Effector CD8-positive, alpha-beta T cell (primary cell): ENCODE results near the gene IGFBP5.

Experiments used
- DNase-seq: peaks from one replicate; lab custom pipeline; 2025; lab: John Stamatoyannopoulos, UW

IGFBP5 gene

DNA sequence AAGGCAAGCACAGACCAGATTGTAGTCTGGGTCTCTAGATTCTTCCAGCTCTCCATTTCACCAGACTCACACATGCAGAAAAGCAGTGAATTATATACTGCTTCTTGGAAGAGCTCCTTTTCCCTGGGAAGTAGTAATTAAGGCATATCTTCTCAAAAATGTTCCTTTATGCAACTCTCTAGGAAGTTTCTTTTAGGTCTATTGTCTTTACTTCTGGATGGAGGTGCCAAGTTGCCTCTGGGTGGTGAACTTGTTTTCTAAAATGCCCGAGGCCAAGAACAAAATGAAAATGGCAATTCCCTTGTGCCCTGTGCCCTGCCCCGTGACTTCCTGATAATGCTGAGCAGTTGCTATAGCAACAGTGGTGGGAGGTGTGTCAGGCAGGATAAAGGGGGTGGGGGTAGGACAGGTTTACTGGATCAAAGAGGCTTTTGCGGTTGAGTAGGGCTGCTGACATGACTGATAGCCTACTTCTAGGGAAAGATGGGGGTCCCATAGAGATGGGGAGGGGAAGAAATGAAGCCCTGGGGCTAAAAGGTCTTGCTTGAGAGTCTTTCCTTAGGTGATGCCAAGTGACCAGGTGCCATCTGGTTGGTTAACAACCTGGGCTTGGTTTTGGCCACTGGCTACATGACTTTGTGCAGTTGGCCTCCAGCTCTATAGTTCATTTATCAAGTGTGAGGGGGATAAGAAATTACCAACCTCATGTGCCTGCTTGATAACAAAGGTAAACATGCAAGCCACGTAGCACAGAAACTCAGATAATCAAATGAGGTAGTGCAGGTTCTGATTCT is 50.3 kb downstream of the IGFBP5 start:
- DNase-seq = no peak

- no peak for DNase-seq
Measured at GRCh38 chr2:216643986-216644659, 51.2 kb downstream of the IGFBP5 start.

- DNase-seq = no peak
Measured at GRCh38 chr2:216637472-216637871, 57.9 kb downstream of the IGFBP5 start.

GRCh38 chr2:216636551-216637450 is 58.5 kb downstream of the IGFBP5 start:
- no peak for DNase-seq

DNA sequence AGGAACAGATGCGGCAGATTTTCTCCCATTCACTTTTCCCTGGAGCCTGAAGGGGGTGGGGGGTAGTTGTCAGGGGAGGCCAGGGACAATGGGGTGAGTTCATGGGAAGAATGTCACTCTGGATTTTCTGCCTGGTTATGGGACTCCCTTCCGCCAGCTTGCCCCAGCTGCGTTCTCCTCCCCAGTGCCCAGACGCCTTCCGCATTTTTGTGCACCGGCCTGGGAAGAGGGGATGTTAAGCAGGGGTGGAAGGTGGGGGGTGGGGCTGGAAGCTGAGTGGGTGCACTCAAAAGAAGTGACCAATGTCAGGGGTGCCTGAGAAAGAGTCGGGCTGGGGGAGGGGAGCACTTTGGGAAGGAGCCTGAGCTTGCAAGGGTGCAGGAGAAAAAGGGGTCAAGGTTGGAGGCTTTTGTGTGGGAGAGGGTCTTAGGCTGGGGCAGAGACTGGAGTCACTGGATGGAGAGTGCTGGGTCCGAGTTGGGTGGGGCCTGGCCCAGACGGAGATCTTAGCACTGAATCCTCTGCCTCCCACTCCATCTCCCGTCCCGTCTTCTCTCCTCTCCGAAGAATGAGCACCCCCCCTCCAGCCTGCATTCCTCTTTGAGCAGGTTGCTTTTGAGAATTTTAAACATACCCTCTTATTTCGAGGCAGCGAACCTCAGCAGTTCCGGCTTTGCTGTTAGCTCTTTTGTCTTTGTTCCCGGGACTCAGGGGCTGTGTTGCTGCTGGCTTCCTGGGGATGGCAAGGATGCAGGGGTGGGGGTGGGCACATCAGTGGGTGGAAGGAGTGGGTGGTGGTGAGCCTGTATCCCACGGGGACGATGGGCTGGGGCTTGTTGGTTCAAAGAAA is 59.4 kb downstream of the IGFBP5 start:
- DNase-seq = no peak

DNA sequence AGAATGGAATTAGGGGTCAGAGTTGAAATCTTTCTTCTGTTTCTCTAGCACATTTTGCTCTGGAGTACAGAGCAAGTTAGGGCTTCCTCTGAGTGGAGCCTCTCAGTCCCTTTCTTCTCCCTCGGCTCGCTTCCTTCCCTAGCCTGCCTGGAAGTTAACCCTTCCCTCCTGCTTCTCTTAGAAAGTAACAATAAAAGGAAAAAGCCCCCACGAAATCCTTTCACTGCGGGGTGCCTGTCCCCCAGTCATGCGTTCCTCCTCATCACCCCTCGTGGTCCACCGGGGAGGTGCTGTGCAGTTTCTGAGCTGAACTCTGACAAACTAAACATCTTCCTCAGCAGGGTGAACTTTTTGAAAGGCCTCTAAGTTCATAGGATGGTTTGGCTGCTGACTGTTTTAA is 60.2 kb downstream of the IGFBP5 start:
- no peak for DNase-seq

- DNase-seq = no peak
Measured at GRCh38 chr2:216634370-216635148, 60.8 kb downstream of the IGFBP5 start.

DNA sequence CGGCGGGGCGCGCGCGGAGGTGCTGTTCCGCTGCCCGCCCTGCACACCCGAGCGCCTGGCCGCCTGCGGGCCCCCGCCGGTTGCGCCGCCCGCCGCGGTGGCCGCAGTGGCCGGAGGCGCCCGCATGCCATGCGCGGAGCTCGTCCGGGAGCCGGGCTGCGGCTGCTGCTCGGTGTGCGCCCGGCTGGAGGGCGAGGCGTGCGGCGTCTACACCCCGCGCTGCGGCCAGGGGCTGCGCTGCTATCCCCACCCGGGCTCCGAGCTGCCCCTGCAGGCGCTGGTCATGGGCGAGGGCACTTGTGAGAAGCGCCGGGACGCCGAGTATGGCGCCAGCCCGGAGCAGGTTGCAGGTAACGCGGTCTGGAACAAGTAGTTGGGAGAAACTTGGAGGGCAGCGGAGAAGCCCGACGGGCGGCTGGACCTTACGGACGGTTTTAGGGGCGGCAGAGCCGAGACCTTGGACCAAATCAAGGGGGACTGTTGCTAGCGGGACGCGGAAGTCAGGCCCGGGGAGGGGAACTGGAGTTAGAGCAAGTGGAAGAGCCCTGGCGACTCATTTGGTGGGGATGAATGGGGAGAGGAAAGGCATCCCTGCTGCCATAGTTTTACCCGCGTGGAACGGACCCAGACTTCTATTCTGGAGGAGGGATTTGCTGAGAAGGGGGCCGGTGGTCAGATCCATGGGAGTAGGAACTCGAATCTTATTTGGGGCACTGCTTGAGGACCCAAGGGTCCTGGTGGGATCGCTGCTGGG is 61.6 kb downstream of the IGFBP5 start:
- DNase-seq = no peak

DNA sequence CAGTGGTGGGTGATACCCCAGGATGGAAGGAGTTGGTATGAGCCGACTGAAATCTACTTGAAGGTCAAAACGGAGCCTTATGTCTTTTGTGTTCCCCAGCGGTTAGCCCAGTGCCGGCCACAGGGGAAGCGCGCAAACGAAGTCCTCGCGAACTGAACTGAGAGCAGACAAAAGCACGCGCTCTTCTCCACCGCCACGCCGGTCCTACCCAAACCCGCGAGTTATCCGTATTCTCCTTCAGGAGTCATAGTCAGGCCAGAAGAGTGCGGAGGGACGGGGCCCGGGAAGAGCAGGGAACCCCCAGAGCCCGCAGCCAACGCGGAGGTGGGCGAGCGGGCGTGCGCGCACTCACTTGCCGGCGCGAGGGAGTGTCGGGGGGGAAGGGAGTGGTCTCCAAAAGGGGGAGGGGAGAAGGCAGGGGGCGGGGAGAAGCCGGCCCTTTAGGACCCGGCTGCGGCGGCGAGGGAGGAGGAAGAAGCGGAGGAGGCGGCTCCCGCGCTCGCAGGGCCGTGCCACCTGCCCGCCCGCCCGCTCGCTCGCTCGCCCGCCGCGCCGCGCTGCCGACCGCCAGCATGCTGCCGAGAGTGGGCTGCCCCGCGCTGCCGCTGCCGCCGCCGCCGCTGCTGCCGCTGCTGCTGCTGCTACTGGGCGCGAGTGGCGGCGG is 62.3 kb downstream of the IGFBP5 start, which contains the start of gene IGFBP2:
TSS of gene IGFBP2 (plus strand) at position 469 of the 664 bp plus-strand sequence. CDS start at position 573, 104 bp downstream.
- DNase-seq = no peak

DNA sequence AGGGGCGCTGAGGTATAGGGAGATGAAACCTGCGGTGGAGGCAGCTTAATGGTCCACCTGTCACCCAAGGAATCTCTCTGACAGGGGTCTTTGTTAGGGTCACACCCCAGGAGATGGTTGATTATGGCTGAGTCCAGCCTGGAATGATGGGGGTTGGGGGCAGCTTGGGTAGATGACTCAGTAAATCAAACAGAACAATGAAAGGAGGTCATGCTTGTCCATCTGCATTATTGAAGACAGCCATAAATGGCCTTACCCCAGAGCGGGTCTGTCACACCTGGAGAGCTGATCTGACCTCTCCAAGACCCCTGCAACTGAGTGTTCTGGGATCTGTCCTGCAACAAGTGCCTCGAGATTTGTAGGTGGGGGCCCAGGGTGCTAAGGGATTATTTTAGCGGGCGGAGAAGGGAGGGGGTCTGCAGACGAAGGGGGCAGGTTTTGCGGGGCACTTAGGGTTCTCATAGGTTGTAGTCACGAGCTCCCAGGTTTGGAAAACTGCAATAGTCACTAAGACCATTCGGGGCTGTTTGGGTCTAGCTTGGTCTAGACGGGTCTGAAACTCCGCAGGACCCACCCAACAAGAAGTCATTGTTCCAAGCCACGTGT is 62.9 kb downstream of the IGFBP5 start:
- no peak for DNase-seq

- DNase-seq = no peak
Measured at GRCh38 chr2:216629784-216630183, 65.6 kb downstream of the IGFBP5 start.

GRCh38 chr2:216626875-216627245 is 68.5 kb downstream of the IGFBP5 start:
- DNase-seq = no peak

- DNase-seq = no peak
Measured at GRCh38 chr2:216626168-216626874, 69.0 kb downstream of the IGFBP5 start.

GRCh38 chr2:216624251-216624650 is 71.1 kb downstream of the IGFBP5 start:
- DNase-seq = no peak

GRCh38 chr2:216622526-216622925 is 72.8 kb downstream of the IGFBP5 start:
- DNase-seq = no peak
